ENCODE results near the gene TMEM89. TPM values are rescaled to one million over a fixed set of nuclear protein-coding genes. Genes with fewer than 3 reads are reported as not detected.

The TMEM89 gene, protein sequence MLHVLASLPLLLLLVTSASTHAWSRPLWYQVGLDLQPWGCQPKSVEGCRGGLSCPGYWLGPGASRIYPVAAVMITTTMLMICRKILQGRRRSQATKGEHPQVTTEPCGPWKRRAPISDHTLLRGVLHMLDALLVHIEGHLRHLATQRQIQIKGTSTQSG
- not detected for total RNA-seq
- polyA plus RNA-seq: not detected

DNA sequence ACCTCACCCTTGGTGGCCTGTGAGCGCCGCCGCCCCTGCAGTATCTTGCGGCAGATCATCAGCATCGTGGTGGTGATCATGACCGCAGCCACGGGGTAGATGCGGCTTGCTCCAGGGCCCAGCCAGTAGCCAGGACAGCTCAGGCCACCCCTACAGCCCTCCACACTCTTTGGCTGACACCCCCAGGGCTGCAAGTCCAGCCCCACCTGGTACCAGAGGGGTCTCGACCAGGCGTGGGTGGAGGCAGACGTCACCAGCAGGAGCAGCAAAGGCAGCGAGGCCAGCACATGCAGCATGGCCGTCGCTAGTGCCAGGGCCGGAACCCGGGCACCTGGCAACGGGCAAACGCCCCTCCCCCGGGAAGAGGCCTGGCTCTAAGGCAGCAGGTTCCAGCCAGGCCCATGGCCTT lies at the start of gene TMEM89:
TSS of gene TMEM89 (minus strand) at position 309 of the 409 bp plus-strand sequence. CDS start at position 296, 13 bp downstream.
- H3K36me3 Mint-ChIP-seq: peaks cover 0 to 2% of the 10 kb centered on the region in 2 donors
- Histone ChIP-seq H3K9me3 (ENCODE audit: control insufficient read depth in 1 of 2, low read length in 2 of 2) (peaks cover 5 to 12% of the 10 kb centered on the region in 2 donors), H3K36me3 (ENCODE audit: insufficient read depth, low read length) (no peaks in the 10 kb centered on the region), H3K27ac (ENCODE audit: low read depth, low read length) (no peak within 1 kb of the TSS), H3K4me3 (ENCODE audit: low read length in 2 of 2) (no peak within 1 kb of the TSS), H3K4me1 (ENCODE audit: insufficient read depth, low read length) (peaks cover 5% of the 10 kb centered on the region), H3K27me3 (ENCODE audit: insufficient read depth, low read length) (no peaks in the 10 kb centered on the region)
- no peak for DNase-seq
- intact Hi-C loops (cut with micrococcal nuclease): no loop called here
- no peak within 1 kb of the TSS for H3K27ac Mint-ChIP-seq
- H3K4me1 Mint-ChIP-seq: peaks cover 5 to 16% (median 8%) of the 10 kb centered on the region in 4 donors
- H3K9me3 Mint-ChIP-seq: peaks cover 0 to 18% (median 11%) of the 10 kb centered on the region in 8 donors
- ChIA-PET POLR2A (ENCODE audit: partially characterized antibody) (no interaction called here), CTCF (ENCODE audit: partially characterized antibody) (interaction anchor here (0.8 to 1.6 kb wide), 2 partner anchors 14 to 185 kb away, joined by 3 to 7 read pairs; partner anchors contain the start of gene SLC26A6)
- H3K4me3 Mint-ChIP-seq: no peak within 1 kb of the TSS
- H3K27me3 Mint-ChIP-seq: no peaks in the 10 kb centered on the region

DNA sequence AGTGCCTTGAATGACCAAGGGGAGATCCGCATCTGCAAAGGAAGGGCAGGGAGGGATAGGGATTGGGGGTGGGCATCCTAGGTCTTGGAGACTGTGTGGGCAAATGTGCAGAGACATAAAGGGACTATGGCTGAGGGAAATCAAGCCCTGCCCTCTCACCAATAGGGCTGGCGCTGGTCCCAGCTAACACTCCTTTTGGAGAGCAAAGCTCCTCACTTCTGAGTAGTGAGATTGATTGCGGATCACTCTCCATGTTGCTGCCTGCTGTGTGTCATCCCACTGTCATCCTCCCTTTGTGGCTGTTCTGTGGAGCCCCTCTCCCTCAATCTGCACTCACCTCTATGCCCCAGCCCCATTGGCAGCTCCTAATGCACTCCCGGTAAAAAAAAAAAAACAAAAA lies 43.4 kb upstream of the TMEM89 start:
- Histone ChIP-seq H3K27ac (ENCODE audit: low read depth, low read length) (no peak overlapping the region), H3K9me3 (ENCODE audit: control insufficient read depth in 1 of 2, low read length in 2 of 2) (no peaks in the 10 kb centered on the region), H3K27me3 (ENCODE audit: insufficient read depth, low read length) (peaks cover 6% of the 10 kb centered on the region), H3K36me3 (ENCODE audit: insufficient read depth, low read length) (no peaks in the 10 kb centered on the region), H3K4me1 (ENCODE audit: insufficient read depth, low read length) (peaks cover 27% of the 10 kb centered on the region), H3K4me3 (ENCODE audit: low read length in 2 of 2) (no peak overlapping the region)
- CTCF ChIA-PET (ENCODE audit: partially characterized antibody): interaction anchor here (0.9 to 1.1 kb wide), 4 partner anchors 9 to 265 kb away, joined by 3 to 4 read pairs (median 3); no protein-coding TSS in a partner anchor
- no peak for DNase-seq
- Mint-ChIP-seq H3K27me3 (peaks cover 1 to 7% of the 10 kb centered on the region in 2 donors), H3K27ac (peak overlapping the region in 1 of 7 donors; percentile 87), H3K9me3 (peaks cover 0 to 6% (median 0%) of the 10 kb centered on the region in 8 donors), H3K36me3 (no peaks in the 10 kb centered on the region), H3K4me3 (peak overlapping the region in 2 of 8 donors; percentile 25 to 27), H3K4me1 (peaks cover 9 to 31% (median 19%) of the 10 kb centered on the region in 4 donors)
- POLR2A ChIA-PET (ENCODE audit: partially characterized antibody): no interaction called here
- intact Hi-C loops (cut with micrococcal nuclease): no loop called here

- H3K4me3 Mint-ChIP-seq: peak overlapping the region in 7 of 8 donors; percentile 62 to 93 (median 84)
- no peaks in the 10 kb centered on the region for H3K9me3 ChIP-seq (ENCODE audit: control insufficient read depth in 1 of 2, low read length in 2 of 2)
Measured at GRCh38 chr3:48664313-48664644, 42.7 kb upstream of the TMEM89 start.

DNA sequence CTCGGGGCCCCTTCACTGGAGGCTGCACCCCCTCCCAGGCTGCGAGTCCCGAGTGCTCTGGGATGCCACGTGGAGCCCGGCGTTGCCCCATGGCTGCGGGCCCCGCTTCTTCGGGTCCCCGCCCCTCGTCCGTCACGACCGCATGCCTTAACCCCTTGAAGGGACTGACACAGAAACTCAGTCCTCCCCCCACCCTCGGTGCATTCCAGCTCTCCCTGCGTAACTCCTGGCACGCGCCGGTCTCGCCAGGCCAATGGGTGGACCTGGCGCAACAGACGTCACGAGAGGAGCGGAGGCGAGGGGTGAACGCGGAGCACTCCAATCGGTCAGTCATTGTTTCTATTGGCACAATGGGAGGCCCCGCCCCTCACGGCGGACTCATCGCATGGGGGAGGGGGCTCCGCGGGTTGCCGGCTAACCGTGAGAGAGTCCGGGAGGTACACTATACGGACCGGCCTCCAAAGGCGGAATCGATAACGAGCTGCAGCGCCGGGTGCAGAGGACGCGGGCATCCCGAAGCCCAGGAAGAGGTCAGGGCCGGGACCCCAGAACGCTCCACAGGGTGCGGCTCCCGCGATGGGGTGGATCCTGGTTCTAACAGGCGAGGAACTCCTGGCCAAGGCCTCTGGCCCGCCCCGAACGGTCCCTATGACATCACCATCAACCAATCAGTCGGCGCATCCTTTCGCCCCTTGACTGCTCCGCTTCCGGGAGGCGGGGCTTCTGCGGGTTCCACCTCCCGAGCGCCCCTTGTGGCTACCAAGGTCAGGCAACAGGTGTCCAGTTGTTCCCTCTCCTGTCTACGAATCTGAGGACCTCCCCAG lies 42.1 kb upstream of the TMEM89 start:
- Histone ChIP-seq H3K9me3 (ENCODE audit: control insufficient read depth in 1 of 2, low read length in 2 of 2) (no peaks in the 10 kb centered on the region), H3K4me3 (ENCODE audit: low read length in 2 of 2) (peak overlapping the region; percentile 75 to 76), H3K27me3 (ENCODE audit: insufficient read depth, low read length) (peaks cover 6% of the 10 kb centered on the region), H3K27ac (ENCODE audit: low read depth, low read length) (peak overlapping the region; percentile 33), H3K4me1 (ENCODE audit: insufficient read depth, low read length) (peaks cover 27% of the 10 kb centered on the region), H3K36me3 (ENCODE audit: insufficient read depth, low read length) (no peaks in the 10 kb centered on the region)
- Mint-ChIP-seq H3K27ac (peak overlapping the region; percentile 53 to 87 (median 68)), H3K27me3 (peaks cover 1 to 10% of the 10 kb centered on the region in 2 donors), H3K4me3 (peak overlapping the region; percentile 76 to 93 (median 84)), H3K36me3 (no peaks in the 10 kb centered on the region), H3K4me1 (peaks cover 9 to 31% (median 18%) of the 10 kb centered on the region in 4 donors), H3K9me3 (peaks cover 0 to 6% (median 0%) of the 10 kb centered on the region in 8 donors)
- POLR2A ChIA-PET (ENCODE audit: partially characterized antibody): interaction anchor here (0.6 to 3.4 kb wide), 5 partner anchors 23 to 430 kb away, joined by 3 to 12 read pairs (median 4); partner anchors contain the start of genes IP6K2, QRICH1, SLC25A20 and SLC26A6
- intact Hi-C loops (cut with micrococcal nuclease): no loop called here
- DNase-seq: peak; percentile 78 to 92 (median 80)
- CTCF ChIA-PET (ENCODE audit: partially characterized antibody): interaction anchor here (0.8 to 1.1 kb wide), 6 partner anchors 11 to 114 kb away, joined by 3 to 7 read pairs (median 3); no protein-coding TSS in a partner anchor

More at GRCh38 chr3:48664313-48664644, 42.7 kb upstream of the TMEM89 start:
- no peak overlapping the region for H3K4me3 ChIP-seq (ENCODE audit: low read length in 2 of 2)
- ChIA-PET POLR2A (ENCODE audit: partially characterized antibody) (interaction anchor here (0.6 to 3.4 kb wide), 4 partner anchors 23 to 234 kb away, joined by 3 to 12 read pairs (median 5); partner anchors contain the start of genes IP6K2, SLC25A20 and SLC26A6), CTCF (ENCODE audit: partially characterized antibody) (interaction anchor here (0.8 to 1.1 kb wide), 5 partner anchors 10 to 115 kb away, joined by 3 to 7 read pairs (median 3); no protein-coding TSS in a partner anchor)
- no peak for DNase-seq
- Mint-ChIP-seq H3K27ac (peak overlapping the region in 4 of 7 donors; percentile 43 to 87 (median 83)), H3K9me3 (peaks cover 0 to 6% (median 0%) of the 10 kb centered on the region in 8 donors), H3K27me3 (peaks cover 1 to 10% of the 10 kb centered on the region in 2 donors), H3K36me3 (no peaks in the 10 kb centered on the region), H3K4me1 (peaks cover 9 to 31% (median 18%) of the 10 kb centered on the region in 4 donors)
- no peaks in the 10 kb centered on the region for H3K36me3 ChIP-seq (ENCODE audit: insufficient read depth, low read length)
- intact Hi-C loops (cut with micrococcal nuclease): no loop called here
- peaks cover 27% of the 10 kb centered on the region for H3K4me1 ChIP-seq (ENCODE audit: insufficient read depth, low read length)
- no peak overlapping the region for H3K27ac ChIP-seq (ENCODE audit: low read depth, low read length)
- H3K27me3 ChIP-seq (ENCODE audit: insufficient read depth, low read length): peaks cover 6% of the 10 kb centered on the region

- H3K27me3 Mint-ChIP-seq: peaks cover 1 to 10% of the 10 kb centered on the region in 2 donors
- peaks cover 6% of the 10 kb centered on the region for H3K27me3 ChIP-seq (ENCODE audit: insufficient read depth, low read length)
- H3K27ac ChIP-seq (ENCODE audit: low read depth, low read length): peak within 1 kb of the TSS; percentile 33
- peaks cover 9 to 32% (median 18%) of the 10 kb centered on the region in 4 donors for H3K4me1 Mint-ChIP-seq
- peaks cover 27% of the 10 kb centered on the region for H3K4me1 ChIP-seq (ENCODE audit: insufficient read depth, low read length)
- CTCF ChIA-PET (ENCODE audit: partially characterized antibody): interaction anchor here (1.1 kb wide), 1 partner anchor 21 kb away, joined by 3 read pairs; no protein-coding TSS in a partner anchor
- H3K9me3 Mint-ChIP-seq: peaks cover 0 to 6% (median 0%) of the 10 kb centered on the region in 8 donors
- intact Hi-C loops (cut with micrococcal nuclease): no loop called here
- peak within 1 kb of the TSS; percentile 53 to 87 (median 80) for H3K27ac Mint-ChIP-seq
- no peaks in the 10 kb centered on the region for H3K9me3 ChIP-seq (ENCODE audit: control insufficient read depth in 1 of 2, low read length in 2 of 2)
- DNase-seq: peak; percentile 48 to 78 (median 56)
- no peaks in the 10 kb centered on the region for H3K36me3 ChIP-seq (ENCODE audit: insufficient read depth, low read length)
- H3K4me3 Mint-ChIP-seq: peak within 1 kb of the TSS; percentile 76 to 93 (median 84)
- POLR2A ChIA-PET (ENCODE audit: partially characterized antibody): interaction anchor here (1.2 to 3.4 kb wide), 4 partner anchors 27 to 431 kb away, joined by 3 to 12 read pairs (median 6); partner anchors contain the start of genes IP6K2, QRICH1, SLC25A20 and SLC26A6
- H3K36me3 Mint-ChIP-seq: no peaks in the 10 kb centered on the region
- peak within 1 kb of the TSS; percentile 75 to 76 for H3K4me3 ChIP-seq (ENCODE audit: low read length in 2 of 2)
Measured at GRCh38 chr3:48662753-48663488, 41.4 kb upstream of the TMEM89 start, which contains the start of gene CELSR3. Gene CELSR3, minus strand, starts transcription at chr3:48662886. Its CDS starts 252 bp downstream, at chr3:48662634.

DNA sequence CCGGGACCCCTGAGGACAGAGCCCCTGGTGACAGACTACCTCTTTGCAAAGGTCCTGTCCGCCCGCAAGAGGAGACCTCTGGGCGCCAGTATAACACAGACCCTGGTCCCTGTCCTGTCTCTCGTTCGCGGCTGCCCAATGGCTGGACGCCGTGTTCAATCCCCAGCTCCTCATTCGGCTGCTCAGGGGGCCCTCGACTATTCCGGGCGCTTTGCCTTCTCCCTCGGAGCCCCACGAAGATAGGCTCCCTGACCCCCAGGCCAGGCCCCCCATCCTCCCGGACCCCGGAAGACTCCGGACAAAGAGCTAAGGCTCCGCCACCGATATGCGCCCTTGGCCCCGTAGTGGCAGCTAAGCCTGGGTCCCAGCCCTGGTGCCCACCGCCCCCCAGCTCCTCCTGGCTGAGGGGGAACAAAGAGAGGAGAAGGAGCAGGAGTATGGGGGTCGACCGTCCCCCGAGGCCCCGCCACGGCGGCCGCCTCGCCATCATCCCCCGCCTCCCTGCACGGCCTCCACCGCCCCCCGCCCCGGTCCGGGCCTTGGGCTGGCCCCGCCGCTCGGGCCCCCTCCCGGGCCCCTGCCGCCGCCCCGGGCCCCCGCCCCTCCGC lies 40.7 kb upstream of the TMEM89 start:
- Histone ChIP-seq H3K36me3 (ENCODE audit: insufficient read depth, low read length) (no peaks in the 10 kb centered on the region), H3K9me3 (ENCODE audit: control insufficient read depth in 1 of 2, low read length in 2 of 2) (no peaks in the 10 kb centered on the region), H3K4me1 (ENCODE audit: insufficient read depth, low read length) (peaks cover 29% of the 10 kb centered on the region), H3K27me3 (ENCODE audit: insufficient read depth, low read length) (peaks cover 6% of the 10 kb centered on the region), H3K27ac (ENCODE audit: low read depth, low read length) (no peak overlapping the region), H3K4me3 (ENCODE audit: low read length in 2 of 2) (no peak overlapping the region)
- DNase-seq: no peak
- CTCF ChIA-PET (ENCODE audit: partially characterized antibody): no interaction called here
- H3K27me3 Mint-ChIP-seq: peaks cover 1 to 10% of the 10 kb centered on the region in 2 donors
- peaks cover 0 to 10% (median 0%) of the 10 kb centered on the region in 8 donors for H3K9me3 Mint-ChIP-seq
- peak overlapping the region in 5 of 8 donors; percentile 27 to 70 (median 60) for H3K4me3 Mint-ChIP-seq
- peaks cover 9 to 39% (median 18%) of the 10 kb centered on the region in 4 donors for H3K4me1 Mint-ChIP-seq
- H3K27ac Mint-ChIP-seq: peak overlapping the region in 2 of 7 donors; percentile 75 to 87
- intact Hi-C loops (cut with micrococcal nuclease): no loop called here
- H3K36me3 Mint-ChIP-seq: no peaks in the 10 kb centered on the region
- POLR2A ChIA-PET (ENCODE audit: partially characterized antibody): interaction anchor here (1.0 to 3.4 kb wide), 8 partner anchors 12 to 432 kb away, joined by 3 to 12 read pairs (median 4); partner anchors contain the start of genes IP6K2, NCKIPSD, NME6 and QRICH1
